Smooth muscle cell (in vitro differentiated cells): ENCODE results near the gene PGF. TPM values are rescaled to one million over a fixed set of nuclear protein-coding genes. Genes with fewer than 3 reads are reported as not detected.

Source experiments
- DNase-seq: peaks from one replicate; lab custom pipeline; 2025; ENCODE audit not compliant: unreplicated experiment; lab: John Stamatoyannopoulos, UW
- H2AFZ ChIP-seq: fragments of 200-600 bp; sonication (generic); 2 replicates; pipeline ENCODE4 v1.6.0; 2016; ENCODE audit warnings: antibody characterized with exemption, low read depth, mild to moderate bottlenecking
- H3F3A ChIP-seq: fragments of 200-600 bp; sonication (generic); 2 replicates; pipeline ENCODE4 v1.6.0; 2017; ENCODE audit warnings: antibody characterized with exemption, low read depth
- H3K27ac ChIP-seq: fragments of 200-600 bp; sonication (generic); 2 replicates; pipeline ENCODE4 v1.5.1; 2016; ENCODE audit warnings: low read depth, mild to moderate bottlenecking
- H3K27me3 ChIP-seq: fragments of 200-600 bp; sonication (generic); 2 replicates; pipeline ENCODE4 v1.6.1; 2016; ENCODE audit warnings: low read depth, mild to moderate bottlenecking
- H3K36me3 ChIP-seq: fragments of 200-600 bp; sonication (generic); 2 replicates; pipeline ENCODE4 v1.5.1; 2016; ENCODE audit warnings: low read depth
- H3K4me1 ChIP-seq: fragments of 200-600 bp; sonication (generic); 2 replicates; pipeline ENCODE4 v1.5.1; 2016; ENCODE audit warnings: low read depth
- H3K4me2 ChIP-seq: fragments of 200-600 bp; sonication (generic); 2 replicates; pipeline ENCODE4 v1.6.0; 2016; ENCODE audit warnings: mild to moderate bottlenecking
- H3K4me3 ChIP-seq: fragments of 200-600 bp; sonication (generic); 2 replicates; pipeline ENCODE4 v1.5.1; 2016; ENCODE audit warnings: mild to moderate bottlenecking
- H3K79me2 ChIP-seq: fragments of 200-600 bp; sonication (generic); 2 replicates; pipeline ENCODE4 v1.6.0; 2016; ENCODE audit warnings: low read depth, mild to moderate bottlenecking
- H3K9ac ChIP-seq: fragments of 200-600 bp; sonication (generic); 2 replicates; pipeline ENCODE4 v1.6.0; 2016; ENCODE audit warnings: low read depth
- H3K9me3 ChIP-seq: fragments of 200-600 bp; sonication (generic); replicated peaks from 2 replicates; pipeline ENCODE4 v1.5.1; 2016; ENCODE audit warnings: low read depth
- H4K20me1 ChIP-seq: fragments of 200-600 bp; sonication (generic); 2 replicates; pipeline ENCODE4 v1.6.0; 2016; ENCODE audit warnings: low read depth
- CTCF ChIP-seq: fragments of 200-600 bp; sonication (generic); IDR thresholded peaks from 2 replicates; pipeline ENCODE4 v1.5.1; 2017; ENCODE audit warnings: borderline replicate concordance, mild to moderate bottlenecking, antibody characterized with exemption; ENCODE audit not compliant: insufficient read depth, poor library complexity, severe bottlenecking
- whole genome bisulfite sequencing: methylation state at CpG from one replicate; pipeline ENCODE4 v1.1.7; 2016; ENCODE audit warnings: low lambda C conversion rate; 5-methylcytosine and 5-hydroxymethylcytosine counted together
- polyA plus RNA-seq: library from polyadenylated mRNA; unstranded; fragments of >200 nt; fragmentation: Nextera tagmentation; extraction: Ambion mirVana; gene quantifications from 2 replicates; pipeline ENCODE4 v1.2.1, GENCODE V29; 2016
- total RNA-seq: library from RNA; depleted of rRNA; stranded (reverse); fragments of >200 nt; gene quantifications from 2 replicates; pipeline ENCODE4 v1.2.3, GENCODE V29; 2014

The PGF gene
- 15.4 and 17.8 TPM in 2 replicates for total RNA-seq
- polyA plus RNA-seq: 30.6 and 32.2 TPM in 2 replicates

GRCh38 chr14:74955229-74956026 lies at the start of gene PGF:
TSS of gene PGF (minus strand) at chr14:74955597. CDS start at chr14:74955242, 355 bp downstream.
- WGBS: 5% methylated on average over 41 of the region's 73 CpGs
- no peak for TF ChIP-seq CTCF
- H3K9ac ChIP-seq: no peak within 1 kb of the TSS
- H2AFZ ChIP-seq: peak within 1 kb of the TSS; percentile 84
- H3K27me3 ChIP-seq: no peaks in the 10 kb centered on the region
- H3K9me3 ChIP-seq: no peaks in the 10 kb centered on the region
- H4K20me1 ChIP-seq: no peaks in the 10 kb centered on the region
- DNase-seq: peak; percentile 33
- peaks cover 6% of the 10 kb centered on the region for H3K79me2 ChIP-seq
- H3F3A ChIP-seq: peaks cover 6% of the 10 kb centered on the region
- peaks cover 21% of the 10 kb centered on the region for H3K4me1 ChIP-seq
- no peaks in the 10 kb centered on the region for H3K36me3 ChIP-seq
- no peak within 1 kb of the TSS for H3K27ac ChIP-seq
- peak within 1 kb of the TSS; percentile 67 for H3K4me3 ChIP-seq
- peak within 1 kb of the TSS; percentile 83 for H3K4me2 ChIP-seq

- TF ChIP-seq CTCF: no peak
- H3K9ac ChIP-seq: peak overlapping the region; percentile 57
- 15% methylated on average over 18 of the region's 18 CpGs for whole genome bisulfite sequencing
- peak overlapping the region; percentile 71 for H2AFZ ChIP-seq
- no peaks in the 10 kb centered on the region for H3K27me3 ChIP-seq
- peaks cover 15% of the 10 kb centered on the region for H3K4me1 ChIP-seq
- no peak for DNase-seq
- H4K20me1 ChIP-seq: no peaks in the 10 kb centered on the region
- no peaks in the 10 kb centered on the region for H3K9me3 ChIP-seq
- peak overlapping the region; percentile 60 for H3K4me3 ChIP-seq
- H3K27ac ChIP-seq: peak overlapping the region; percentile 94
- peaks cover 15% of the 10 kb centered on the region for H3K79me2 ChIP-seq
- H3K36me3 ChIP-seq: no peaks in the 10 kb centered on the region
- H3F3A ChIP-seq: no peaks in the 10 kb centered on the region
- peak overlapping the region; percentile 91 for H3K4me2 ChIP-seq
Measured at GRCh38 chr14:75003250-75004027, 48.0 kb upstream of the PGF start.

GRCh38 chr14:75002392-75003249 lies 47.2 kb upstream of the PGF start, which contains the start of gene EIF2B2:
TSS of gene EIF2B2 (plus strand) at chr14:75002921. CDS start at chr14:75002991, 70 bp downstream.
- Histone ChIP-seq H3K27ac (peak within 1 kb of the TSS; percentile 94), H3K4me3 (peak within 1 kb of the TSS; percentile 60), H3K9ac (peak within 1 kb of the TSS; percentile 86), H2AFZ (peak within 1 kb of the TSS; percentile 97), H3K4me2 (peak within 1 kb of the TSS; percentile 91), H3F3A (no peaks in the 10 kb centered on the region), H3K36me3 (no peaks in the 10 kb centered on the region), H4K20me1 (no peaks in the 10 kb centered on the region), H3K27me3 (no peaks in the 10 kb centered on the region), H3K9me3 (no peaks in the 10 kb centered on the region), H3K4me1 (peaks cover 15% of the 10 kb centered on the region), H3K79me2 (peaks cover 15% of the 10 kb centered on the region)
- WGBS: 1% methylated on average over 63 of the region's 66 CpGs
- peak; percentile 81 for DNase-seq
- TF ChIP-seq CTCF: no peak
